ENCODE data around the gene DAZAP2. TPM values are rescaled to one million over a fixed set of nuclear protein-coding genes. Genes with fewer than 3 reads are reported as not detected.

The DAZAP2 gene
- total and polyA plus RNA-seq, 2 of the 13 experiments (the other 11 are each of a cell fraction or from before 2014, with no cell fraction given): 64.5 to 222 TPM

GRCh38 chr12:51269174-51270066 lies 30.8 kb downstream of the DAZAP2 start (continued):
- TF ChIP-seq ZNF280D (CRISPR knock-in tag; IDR thresholded peaks at IDR 0.05): no peak
- no peak for TF ChIP-seq FOSL2 (CRISPR knock-in tag; IDR thresholded peaks at IDR 0.05)
- TF ChIP-seq CENPBD1 (CRISPR knock-in tag; IDR thresholded peaks at IDR 0.05; ENCODE audit: borderline replicate concordance, low read depth): no peak
- TF ChIP-seq JUND (CRISPR knock-in tag; IDR thresholded peaks at IDR 0.05): peak; percentile 7; the same call in 1 of the 2 replicates
- no peak for TF ChIP-seq ZNF547 (CRISPR knock-in tag; IDR thresholded peaks at IDR 0.05)
- no peak for TF ChIP-seq TBP (CRISPR knock-in tag; IDR thresholded peaks at IDR 0.05)
- 0 out of 2 replicates have a peak, but pooled peaks have one; percentile 50 for TF ChIP-seq IRF2 (CRISPR knock-in tag; IDR thresholded peaks at IDR 0.05)
- no peak for TF ChIP-seq SALL2 (CRISPR knock-in tag; IDR thresholded peaks at IDR 0.05)
- TF ChIP-seq ZNF619 (CRISPR knock-in tag; IDR thresholded peaks at IDR 0.05): no peak
- no peak for TF ChIP-seq MLXIP (CRISPR knock-in tag; IDR thresholded peaks at IDR 0.05; ENCODE audit: borderline replicate concordance)
- no peak for TF ChIP-seq ZNF788 (CRISPR knock-in tag; IDR thresholded peaks at IDR 0.05; ENCODE audit: borderline replicate concordance)
- TF ChIP-seq MAFG (CRISPR knock-in tag; IDR thresholded peaks at IDR 0.05): no peak
- no peak for TF ChIP-seq SMYD3 (CRISPR knock-in tag; IDR thresholded peaks at IDR 0.05)
- 0 out of 2 replicates have a peak, but pooled peaks have one; percentile 26 for TF ChIP-seq BCL6 (CRISPR knock-in tag; IDR thresholded peaks at IDR 0.05)
- no peak for TF ChIP-seq ZNF704 (CRISPR knock-in tag; IDR thresholded peaks at IDR 0.05; ENCODE audit: borderline replicate concordance)
- no peak for TF ChIP-seq TIGD3 (CRISPR knock-in tag; IDR thresholded peaks at IDR 0.05; ENCODE audit: borderline replicate concordance)
- TF ChIP-seq CREM (IDR thresholded peaks at IDR 0.05): no peak
- TF ChIP-seq CREM (CRISPR knock-in tag; IDR thresholded peaks at IDR 0.05): no peak
- TF ChIP-seq DMAP1 (CRISPR knock-in tag; IDR thresholded peaks at IDR 0.05): no peak
- 0 out of 2 replicates have a peak, but pooled peaks have one; percentile 20 for TF ChIP-seq TBX2 (CRISPR knock-in tag; IDR thresholded peaks at IDR 0.05; ENCODE audit: borderline replicate concordance)

Data from HepG2 (cell line).